Activated CD8-positive, alpha-beta T cell treated with anti-CD3 and anti-CD28 coated beads for 36 hours (primary cell): ENCODE data around the gene DIS3L2. TPM values are rescaled to one million over a fixed set of nuclear protein-coding genes. Genes with fewer than 3 reads are reported as not detected.

Source experiments
- ATAC-seq: fragments of 200-7000 bp; cut with Tn5 transposase; one replicate; pipeline ENCODE4 v1.10.0; 2021; ENCODE audit warnings: mild to moderate bottlenecking, moderate library complexity
- CTCF ChIA-PET: fragments of 350-600 bp; sonication (Branson Sonifier 250); formaldehyde crosslinking; loops from one replicate; lab custom pipeline; 2021; ENCODE audit warnings: antibody characterized with exemption; lab: Charles Lee
- POLR2A ChIA-PET: fragments of 350-600 bp; sonication (Branson Sonifier 250); formaldehyde crosslinking; loops from one replicate; lab custom pipeline; 2021; ENCODE audit warnings: antibody characterized with exemption; lab: Charles Lee
- DNase-seq: peaks from one replicate; pipeline ENCODE4 v3.0.0-alpha.2; 2020
- H3K27ac Mint-ChIP-seq: one replicate; pipeline ENCODE4 v1.8.0; 2021; ENCODE audit warnings: mild to moderate bottlenecking, mixed read lengths
- H3K27me3 Mint-ChIP-seq: one replicate; pipeline ENCODE4 v1.8.0; 2021; ENCODE audit warnings: mixed read lengths
- H3K36me3 Mint-ChIP-seq: one replicate; pipeline ENCODE4 v1.8.0; 2021; ENCODE audit warnings: low read depth, mixed read lengths
- H3K4me1 Mint-ChIP-seq: one replicate; pipeline ENCODE4 v1.8.0; 2021; ENCODE audit warnings: low read depth, mixed read lengths
- H3K4me3 Mint-ChIP-seq: one replicate; pipeline ENCODE4 v1.8.0; 2021; ENCODE audit warnings: mild to moderate bottlenecking, moderate library complexity, mixed read lengths
- H3K9me3 Mint-ChIP-seq: one replicate; pipeline ENCODE4 v1.8.0; 2021; ENCODE audit warnings: mixed read lengths
- intact Hi-C: fragments of 100-400 bp; cut with micrococcal nuclease; formaldehyde crosslinking; loops from one replicate; pipeline ENCODE4 v1.10.0; 2022
- total RNA-seq, 2 experiments: library from RNA; stranded (reverse); gene quantifications; one replicate each; pipeline ENCODE4 v1.2.3, GENCODE V29; 2021
- TF ChIP-seq, protein P1 (sequence below): fragments of 200-600 bp; IDR thresholded peaks from one replicate; pipeline ENCODE4 v1.8.0; 2022; ENCODE audit warnings: antibody characterized with exemption, mild to moderate bottlenecking

DIS3L2 gene
- total RNA-seq, 2 experiments from 2014 or later = 26.5 to 27.2 TPM

DNA sequence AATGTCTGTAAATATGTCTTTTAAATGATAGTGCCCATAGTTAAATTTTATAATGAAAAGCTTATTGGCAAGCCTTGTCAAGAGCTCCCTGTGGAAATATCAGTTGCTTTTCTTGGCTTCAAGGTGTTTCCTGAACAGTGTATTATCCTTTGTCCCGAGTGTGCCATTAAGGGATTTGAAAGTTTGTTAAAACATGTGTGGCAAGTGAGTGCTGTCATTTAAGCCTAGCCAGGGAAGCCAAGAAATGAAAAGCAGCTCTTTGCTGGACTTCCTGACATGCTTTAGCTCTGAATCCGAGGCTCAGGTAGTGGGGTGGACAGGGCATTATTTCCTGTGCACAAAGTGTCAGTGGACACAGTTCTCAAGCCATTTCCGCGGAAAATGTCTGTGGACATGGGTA lies 111.5 kb downstream of the DIS3L2 start:
- peaks cover 31% of the 10 kb centered on the region for H3K4me1 Mint-ChIP-seq
- POLR2A ChIA-PET = interaction anchor here (1.1 to 1.7 kb wide), 2 partner anchors 12 to 22 kb away, joined by 4 read pairs; no protein-coding TSS in a partner anchor
- TF ChIP-seq, protein P1, sequence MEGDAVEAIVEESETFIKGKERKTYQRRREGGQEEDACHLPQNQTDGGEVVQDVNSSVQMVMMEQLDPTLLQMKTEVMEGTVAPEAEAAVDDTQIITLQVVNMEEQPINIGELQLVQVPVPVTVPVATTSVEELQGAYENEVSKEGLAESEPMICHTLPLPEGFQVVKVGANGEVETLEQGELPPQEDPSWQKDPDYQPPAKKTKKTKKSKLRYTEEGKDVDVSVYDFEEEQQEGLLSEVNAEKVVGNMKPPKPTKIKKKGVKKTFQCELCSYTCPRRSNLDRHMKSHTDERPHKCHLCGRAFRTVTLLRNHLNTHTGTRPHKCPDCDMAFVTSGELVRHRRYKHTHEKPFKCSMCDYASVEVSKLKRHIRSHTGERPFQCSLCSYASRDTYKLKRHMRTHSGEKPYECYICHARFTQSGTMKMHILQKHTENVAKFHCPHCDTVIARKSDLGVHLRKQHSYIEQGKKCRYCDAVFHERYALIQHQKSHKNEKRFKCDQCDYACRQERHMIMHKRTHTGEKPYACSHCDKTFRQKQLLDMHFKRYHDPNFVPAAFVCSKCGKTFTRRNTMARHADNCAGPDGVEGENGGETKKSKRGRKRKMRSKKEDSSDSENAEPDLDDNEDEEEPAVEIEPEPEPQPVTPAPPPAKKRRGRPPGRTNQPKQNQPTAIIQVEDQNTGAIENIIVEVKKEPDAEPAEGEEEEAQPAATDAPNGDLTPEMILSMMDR = no peak
- CTCF ChIA-PET = interaction anchor here (0.8 to 1.2 kb wide), 2 partner anchors 11 to 40 kb away, joined by 3 read pairs; no protein-coding TSS in a partner anchor
- DNase-seq = no peak
- no peaks in the 10 kb centered on the region for H3K27me3 Mint-ChIP-seq
- no peak for ATAC-seq
- H3K9me3 Mint-ChIP-seq = no peaks in the 10 kb centered on the region
- H3K36me3 Mint-ChIP-seq = no peaks in the 10 kb centered on the region
- intact Hi-C loops = no loop called here
- no peak overlapping the region for H3K27ac Mint-ChIP-seq
- H3K4me3 Mint-ChIP-seq = no peak overlapping the region

DNA sequence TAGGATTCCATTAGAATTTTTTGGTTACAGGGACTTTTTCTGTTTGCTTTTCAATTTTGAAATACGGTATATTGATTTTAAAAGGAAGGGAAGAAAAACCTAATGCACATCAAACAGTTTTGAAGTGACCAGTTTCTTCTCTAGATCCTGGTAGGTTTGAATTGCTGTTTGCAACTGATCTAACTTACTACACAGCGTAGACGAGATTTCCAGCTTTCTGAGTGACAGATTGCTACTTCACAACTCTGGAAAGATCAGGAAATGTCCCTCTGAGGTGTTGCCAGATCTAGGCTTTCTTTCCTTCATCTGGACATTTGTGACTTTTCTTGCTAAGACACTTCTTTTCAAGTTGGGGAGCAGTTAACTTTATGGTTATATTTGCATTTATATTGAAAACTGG lies 112.2 kb downstream of the DIS3L2 start:
- ATAC-seq (no peak), DNase-seq (no peak)
- H3K9me3 Mint-ChIP-seq = no peaks in the 10 kb centered on the region
- no peak overlapping the region for H3K27ac Mint-ChIP-seq
- ChIA-PET CTCF (interaction anchor here (1.2 kb wide), 1 partner anchor 40 kb away, joined by 3 read pairs; no protein-coding TSS in a partner anchor), POLR2A (interaction anchor here (1.1 kb wide), 1 partner anchor 23 kb away, joined by 4 read pairs; no protein-coding TSS in a partner anchor)
- no peaks in the 10 kb centered on the region for H3K27me3 Mint-ChIP-seq
- peaks cover 31% of the 10 kb centered on the region for H3K4me1 Mint-ChIP-seq
- intact Hi-C loops = no loop called here
- TF ChIP-seq, protein P1 = no peak
- H3K36me3 Mint-ChIP-seq = no peaks in the 10 kb centered on the region
- H3K4me3 Mint-ChIP-seq = no peak overlapping the region

DNA sequence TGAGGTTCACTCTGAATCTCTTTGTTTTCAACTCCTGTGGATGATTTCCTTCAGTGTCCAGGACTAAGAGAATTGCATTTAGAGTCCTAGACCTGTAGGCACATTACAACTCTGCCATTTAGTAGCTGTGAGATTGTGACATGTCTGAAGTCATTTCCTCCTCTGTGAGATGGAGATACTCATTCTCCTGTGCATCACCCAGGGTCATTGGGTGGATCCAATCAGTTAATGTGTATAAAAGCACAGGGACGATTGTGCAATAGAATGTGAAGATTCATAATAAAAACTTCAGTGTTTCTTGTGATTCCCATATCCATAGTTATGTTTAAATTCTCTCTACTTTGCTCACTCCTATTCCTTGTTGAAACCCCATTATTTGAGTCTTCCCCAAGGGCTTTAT lies 113.6 kb downstream of the DIS3L2 start:
- no peak for ATAC-seq
- intact Hi-C loops = no loop called here
- Mint-ChIP-seq H3K27ac (no peak overlapping the region), H3K27me3 (no peaks in the 10 kb centered on the region), H3K4me3 (no peak overlapping the region), H3K9me3 (no peaks in the 10 kb centered on the region), H3K36me3 (no peaks in the 10 kb centered on the region), H3K4me1 (peaks cover 25% of the 10 kb centered on the region)
- ChIA-PET POLR2A (no interaction called here), CTCF (interaction anchor here (0.8 to 1.0 kb wide), 2 partner anchors 67 to 175 kb away, joined by 3 read pairs; no protein-coding TSS in a partner anchor)
- DNase-seq = no peak
- TF ChIP-seq, protein P1 = no peak

DNA sequence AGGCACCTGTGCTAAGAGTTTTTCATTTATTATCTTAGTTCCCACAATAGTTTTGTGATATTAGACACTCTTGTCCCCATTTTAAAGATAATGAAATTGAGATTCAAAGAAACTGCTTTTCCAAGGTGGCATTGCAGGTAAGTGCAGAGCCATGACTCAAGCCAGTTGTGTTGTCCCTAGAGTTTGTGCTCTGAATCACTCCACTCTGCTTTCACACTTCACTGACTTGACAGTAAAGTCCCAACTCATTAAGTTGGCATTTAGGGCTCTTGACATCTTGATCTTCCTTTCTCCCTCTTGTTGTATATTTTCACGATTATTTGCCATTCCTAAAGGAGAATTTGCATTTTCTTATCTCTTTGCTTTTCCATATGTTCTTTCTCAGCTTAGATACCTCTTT lies 114.3 kb downstream of the DIS3L2 start:
- Mint-ChIP-seq H3K4me1 (peaks cover 25% of the 10 kb centered on the region), H3K9me3 (no peaks in the 10 kb centered on the region), H3K27me3 (no peaks in the 10 kb centered on the region), H3K4me3 (no peak overlapping the region), H3K27ac (no peak overlapping the region), H3K36me3 (no peaks in the 10 kb centered on the region)
- TF ChIP-seq, protein P1 = no peak
- DNase-seq = no peak
- no peak for ATAC-seq
- intact Hi-C loops = no loop called here
- POLR2A ChIA-PET = no interaction called here
- CTCF ChIA-PET = interaction anchor here (0.8 kb wide), 1 partner anchor 176 kb away, joined by 3 read pairs; no protein-coding TSS in a partner anchor

DNA sequence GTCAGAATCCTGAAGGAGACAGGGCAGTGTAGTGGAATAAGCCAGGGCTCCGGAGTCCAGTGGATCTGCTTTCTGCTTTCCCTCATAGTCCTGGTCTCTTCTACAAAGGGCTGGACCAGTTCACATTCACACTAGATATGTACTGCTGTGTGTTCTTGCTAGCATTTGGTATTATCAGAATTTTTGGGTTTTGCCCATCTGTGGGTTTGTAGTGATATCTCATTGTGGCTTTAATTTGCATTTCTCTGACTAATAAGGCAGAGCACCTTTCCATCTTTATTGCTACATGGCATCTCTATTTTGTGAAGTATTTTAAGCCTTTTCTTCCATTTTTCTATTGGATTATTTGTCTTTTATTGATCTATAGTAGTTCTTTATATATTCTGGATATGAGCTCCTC lies 114.8 kb downstream of the DIS3L2 start:
- intact Hi-C loops = no loop called here
- peaks cover 2% of the 10 kb centered on the region for H3K36me3 Mint-ChIP-seq
- H3K9me3 Mint-ChIP-seq = peaks cover 2% of the 10 kb centered on the region
- TF ChIP-seq, protein P1 = no peak
- H3K4me1 Mint-ChIP-seq = peaks cover 22% of the 10 kb centered on the region
- POLR2A ChIA-PET = no interaction called here
- CTCF ChIA-PET = no interaction called here
- H3K4me3 Mint-ChIP-seq = no peak overlapping the region
- no peak overlapping the region for H3K27ac Mint-ChIP-seq
- ATAC-seq (no peak), DNase-seq (no peak)
- H3K27me3 Mint-ChIP-seq = no peaks in the 10 kb centered on the region
